CD4-positive, alpha-beta T cell treated with Interferon alpha-2 for 1 hour (primary cell): ENCODE results near the gene CHMP3.
"Not testable (repeated sequence)": the region's sequence is repeated elsewhere in the genome, so short reads cannot be mapped to it uniquely, and the experiment has no call there.

ENCODE experiments used
- DNase-seq, 2 donors: peaks; one replicate each; pipeline ENCODE4 v3.0.0-alpha.2; 2020 to 2022

CHMP3 gene

GRCh38 chr2:86562922-86563649, at the start of gene CHMP3:
TSS of gene CHMP3 (minus strand) at chr2:86563443. CDS start at chr2:86563348, 95 bp downstream.
- DNase-seq: peak; percentile 98

DNA sequence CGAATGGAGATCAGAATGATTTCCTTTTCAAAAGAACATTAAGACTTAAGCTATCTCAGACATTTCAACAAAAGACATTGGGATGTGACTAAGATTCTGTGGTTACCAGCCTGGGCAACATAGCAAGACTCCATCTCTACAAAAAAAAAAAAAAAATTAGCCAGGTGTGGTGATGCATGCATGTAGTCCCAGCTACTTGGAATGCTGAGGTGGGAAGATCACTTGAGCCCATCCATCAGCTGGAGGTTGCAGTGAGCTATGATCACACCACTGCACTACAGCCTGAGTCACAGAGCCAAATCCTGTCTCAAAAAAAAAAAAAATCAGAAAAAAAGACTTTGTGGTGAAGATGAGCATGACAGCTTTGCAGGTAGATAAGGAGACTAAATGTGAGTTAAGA, 47.6 kb upstream of the CHMP3 start:
- DNase-seq: no peak

- no peak for DNase-seq
Measured at GRCh38 chr2:86608832-86609410, 45.7 kb upstream of the CHMP3 start.

DNA sequence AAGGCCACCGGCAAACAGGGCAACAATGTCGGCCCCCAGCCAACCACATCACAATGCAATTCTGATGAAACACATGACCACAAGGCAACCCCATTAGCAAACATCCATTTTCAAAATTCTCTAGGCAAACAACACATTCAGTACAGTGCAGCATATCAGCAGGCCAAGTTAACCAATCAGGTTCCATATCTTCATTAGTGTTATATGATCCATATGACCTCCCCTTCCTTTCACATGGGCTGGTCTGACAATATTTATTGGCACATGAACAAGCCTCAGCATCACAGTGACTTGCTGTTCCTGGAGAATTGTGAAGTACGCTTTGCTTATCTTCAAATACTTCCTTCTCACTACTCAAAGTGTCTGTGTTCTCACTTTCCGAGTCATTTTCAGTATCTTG, 40.7 kb upstream of the CHMP3 start:
- DNase-seq: no peak

DNA sequence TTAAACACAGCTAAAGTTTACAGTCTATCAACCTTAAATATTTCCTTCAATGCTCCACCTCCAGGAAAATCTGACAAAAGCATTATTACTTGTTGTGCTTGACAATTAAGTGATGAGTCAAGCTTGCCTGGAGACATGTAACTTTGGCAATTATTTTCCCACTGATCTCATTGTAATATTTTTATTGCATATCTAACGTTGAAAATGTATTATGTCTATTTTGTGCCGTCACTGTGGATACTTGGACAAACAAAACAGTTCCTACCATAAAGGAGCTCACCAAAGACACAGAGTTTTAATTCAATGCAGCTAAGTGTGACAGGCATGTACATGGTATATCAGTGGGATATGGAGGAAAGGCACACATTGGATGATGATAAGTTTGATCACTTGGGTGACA, 35.7 kb upstream of the CHMP3 start:
- DNase-seq: no peak

DNA sequence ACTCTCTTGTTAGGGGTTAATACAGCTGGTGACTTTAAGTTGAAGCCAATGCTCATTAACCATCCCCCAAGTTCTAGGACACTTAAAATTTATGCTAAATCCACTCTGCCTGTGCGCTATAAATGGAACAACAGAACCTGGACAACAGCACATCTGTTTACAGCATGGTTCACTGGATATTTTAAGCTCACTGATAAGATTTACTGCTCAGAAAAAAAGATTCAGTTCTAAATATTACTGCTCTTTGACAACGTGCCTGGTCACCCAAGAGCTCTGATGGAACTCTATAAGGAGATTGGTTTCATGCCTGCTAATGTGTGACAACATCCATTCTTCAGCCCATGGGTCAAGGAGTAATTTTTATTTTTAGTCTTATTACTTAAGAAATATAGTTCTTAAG, 32.9 kb upstream of the CHMP3 start:
- DNase-seq: no peak

DNA sequence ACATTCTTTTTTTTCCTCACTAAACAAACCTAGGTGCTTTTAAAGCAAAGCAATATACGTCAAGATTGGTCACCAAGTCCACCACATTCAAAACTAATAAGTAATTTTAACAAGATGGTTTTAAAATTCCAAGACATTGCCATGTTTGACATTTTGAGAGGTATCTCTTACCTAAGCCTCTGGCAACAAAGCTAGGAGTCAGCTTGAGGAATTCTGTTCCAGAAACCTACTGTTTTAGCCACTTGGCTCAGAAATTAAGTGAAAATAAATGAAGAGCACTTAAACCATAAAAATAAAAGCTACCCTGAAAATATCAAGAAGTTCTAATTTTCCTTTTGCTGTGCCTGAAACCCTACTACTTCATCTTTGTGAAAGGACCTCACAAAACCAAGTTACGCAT, 30.0 kb upstream of the CHMP3 start:
- DNase-seq: no peak

DNA sequence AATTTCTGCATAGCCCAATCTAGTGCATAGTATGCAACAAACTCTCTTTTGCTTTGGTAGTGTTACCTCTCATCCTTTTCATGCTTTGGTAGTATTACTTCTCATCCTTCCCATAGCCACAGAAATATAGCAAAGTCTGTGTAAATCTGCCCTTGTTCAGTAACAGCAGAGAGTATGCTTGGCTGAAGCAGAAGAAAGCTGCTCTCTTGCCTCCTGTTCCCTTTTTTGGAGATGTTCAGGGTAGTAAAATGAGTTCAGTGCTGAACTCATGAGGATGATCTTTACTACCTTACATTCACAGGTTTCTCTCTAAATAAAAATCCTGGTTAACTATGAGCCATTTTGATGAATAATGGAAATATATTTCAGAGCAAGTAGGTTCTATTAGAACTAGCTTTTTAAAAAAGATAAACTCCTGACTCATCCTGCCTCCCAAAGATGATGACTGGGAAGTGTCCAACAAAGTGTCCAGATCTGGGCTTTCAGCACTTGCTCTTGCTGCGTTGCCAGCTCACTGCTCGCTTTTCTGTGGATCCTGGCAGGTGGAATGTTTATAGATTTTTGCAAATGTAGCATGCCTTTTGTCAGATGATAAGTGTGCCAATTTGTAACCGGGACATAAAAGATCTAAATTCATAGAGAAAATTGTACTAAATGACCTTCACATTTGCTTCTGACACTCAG, 29.4 kb upstream of the CHMP3 start:
- no peak for DNase-seq

- DNase-seq: not testable (repeated sequence)
Measured at GRCh38 chr2:86589701-86590100, 26.5 kb upstream of the CHMP3 start.

DNA sequence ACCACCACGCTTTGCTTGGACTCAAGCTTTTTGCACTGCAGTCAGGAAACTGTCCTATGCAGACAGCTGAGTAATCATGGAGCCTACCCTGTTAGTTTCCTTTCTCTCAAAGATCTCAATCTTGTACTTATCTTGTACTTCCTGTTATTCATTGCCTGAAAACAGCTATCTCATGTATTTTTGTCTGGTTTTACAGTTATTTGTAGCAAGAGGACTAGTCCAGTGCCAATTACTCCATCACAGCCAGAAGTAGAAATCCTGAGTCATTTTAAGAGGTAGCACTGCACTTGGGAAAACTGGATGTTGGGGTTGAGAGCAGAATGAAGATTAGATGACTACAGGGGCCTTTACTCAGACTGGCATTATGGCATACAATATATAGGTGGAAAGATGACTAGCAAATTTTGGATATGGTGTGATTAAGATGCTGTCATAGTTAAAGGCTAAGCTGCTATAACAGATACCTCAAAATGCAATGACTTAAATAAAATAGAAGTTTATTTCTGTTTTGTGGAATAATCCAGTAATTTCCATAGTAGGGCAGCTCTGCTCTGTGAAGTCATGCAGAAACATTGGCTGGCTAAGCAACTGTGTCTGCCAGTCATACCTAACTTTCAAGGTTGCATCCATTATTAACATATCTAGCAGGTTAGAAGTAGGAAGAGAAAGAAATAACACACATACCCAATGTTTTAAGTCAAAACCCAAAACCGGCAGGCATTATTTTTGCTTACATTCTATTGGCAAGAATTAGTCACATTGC, 21.1 kb upstream of the CHMP3 start:
- peak in 1 of 2 donors; percentile 48 for DNase-seq

- no peak for DNase-seq
Measured at GRCh38 chr2:86580560-86580959, 17.3 kb upstream of the CHMP3 start.

- no peak for DNase-seq
Measured at GRCh38 chr2:86577817-86578456, 14.7 kb upstream of the CHMP3 start.

GRCh38 chr2:86570059-86570458, 6.8 kb upstream of the CHMP3 start:
- DNase-seq: no peak

DNA sequence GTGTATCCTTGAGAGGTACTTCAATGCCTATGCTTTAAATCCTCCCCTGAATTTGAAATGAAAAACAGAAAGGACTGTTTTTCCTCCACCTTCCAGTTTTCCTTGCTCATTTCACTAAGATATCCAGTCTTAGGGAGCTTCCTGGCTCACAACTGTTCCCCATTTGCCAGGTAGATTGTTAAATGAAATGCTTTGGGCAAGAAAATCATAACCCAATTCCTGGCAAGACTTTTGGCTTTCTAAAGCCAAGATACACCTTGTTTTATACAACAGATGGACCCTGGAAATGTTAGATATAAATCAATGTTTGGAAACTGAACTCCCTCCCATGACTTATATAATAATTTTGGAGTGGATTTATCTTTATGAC, 3.6 kb upstream of the CHMP3 start:
- DNase-seq: no peak

DNA sequence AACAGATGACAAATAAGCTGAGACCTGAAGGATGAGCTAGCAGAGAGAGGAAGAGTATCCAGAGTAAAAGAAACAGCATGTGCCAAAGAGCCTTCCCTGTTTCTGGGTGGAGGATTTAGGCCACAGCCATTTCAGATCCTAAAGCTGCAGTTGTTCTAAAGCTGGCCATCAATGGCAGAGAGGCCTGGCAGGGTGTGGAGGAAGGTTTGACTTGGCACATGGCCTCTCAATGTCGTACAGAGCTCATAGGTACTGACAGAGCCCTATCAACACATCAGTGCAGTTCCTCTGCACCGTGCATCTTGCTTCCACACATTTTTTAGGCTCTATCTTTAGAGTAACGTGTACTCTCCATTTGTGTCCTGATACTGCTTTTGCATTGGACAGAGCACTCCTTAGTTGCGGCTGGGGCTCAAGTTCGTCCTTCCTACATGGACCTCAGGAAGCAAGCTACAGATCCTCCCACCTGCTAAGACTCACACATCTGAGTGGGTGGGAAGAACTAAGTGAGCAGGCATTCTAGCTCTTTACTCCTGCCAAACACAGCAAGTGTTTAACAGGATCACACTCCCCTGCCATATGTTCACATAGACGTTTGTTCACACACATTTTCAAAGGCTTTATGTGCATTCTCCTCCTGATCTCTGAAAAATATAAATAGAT, 3.0 kb upstream of the CHMP3 start:
- DNase-seq: no peak

GRCh38 chr2:86563650-86564061, 413 bp upstream of the CHMP3 start:
- DNase-seq: no peak

DNA sequence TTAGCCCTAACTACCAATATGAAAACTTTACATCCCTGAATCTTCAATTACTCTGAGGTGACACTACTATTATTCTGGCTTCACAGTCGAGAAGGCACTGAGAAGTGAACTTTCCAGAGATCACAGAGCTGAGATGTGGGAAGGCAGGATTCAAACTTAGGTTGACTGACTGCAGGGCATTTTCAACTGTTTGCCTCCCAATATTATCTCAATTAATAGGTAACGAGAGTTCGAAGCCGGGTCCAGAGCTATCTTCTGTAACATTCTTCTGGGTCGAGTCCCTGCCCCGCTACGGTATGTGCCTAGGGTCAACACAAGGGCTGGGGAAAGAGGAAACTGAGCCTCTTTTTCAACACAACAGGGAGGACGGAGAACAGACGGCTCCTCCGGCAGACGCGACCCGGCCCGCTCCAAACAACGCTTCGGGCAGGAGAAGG, 740 bp downstream of the CHMP3 start:
- DNase-seq: no peak

DNA sequence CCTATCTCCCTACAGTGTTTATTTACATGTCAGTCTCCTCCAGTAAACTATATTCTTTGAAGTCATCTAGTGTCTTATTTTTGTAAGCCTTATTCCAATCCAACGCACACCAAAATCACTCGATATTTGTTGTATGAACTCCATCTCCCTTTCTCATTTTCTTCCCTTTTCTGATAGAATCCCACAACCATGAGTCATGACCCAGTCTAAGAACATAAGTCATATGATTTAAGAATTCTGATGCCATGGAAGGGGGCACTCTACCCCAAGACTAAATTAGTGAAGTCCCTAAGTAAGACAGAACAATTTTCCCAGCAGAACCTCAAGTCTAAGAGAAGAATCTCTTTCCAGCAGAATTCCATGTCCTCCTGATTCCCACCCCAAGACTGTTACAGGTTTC, 5.4 kb downstream of the CHMP3 start:
- no peak for DNase-seq

GRCh38 chr2:86556508-86556907, 6.7 kb downstream of the CHMP3 start:
- DNase-seq: no peak

DNA sequence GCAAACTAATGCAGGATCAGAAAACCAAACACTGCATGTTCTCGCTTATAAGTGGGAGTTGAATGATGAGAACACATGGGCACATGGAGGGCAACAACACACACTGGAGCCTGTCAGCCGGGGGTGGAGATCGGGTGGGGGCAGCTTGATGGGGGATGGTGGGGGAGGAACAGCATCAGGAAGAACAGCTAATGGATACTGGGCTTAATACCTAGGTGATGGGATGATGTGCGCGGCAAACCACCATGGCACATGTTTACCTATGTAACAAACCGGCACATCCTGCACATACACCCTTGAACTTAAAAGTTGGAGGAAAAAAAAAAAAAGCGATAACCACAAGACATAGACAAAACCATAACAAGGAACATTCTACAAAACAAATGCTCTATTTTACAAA, 10.4 kb downstream of the CHMP3 start:
- peak in 1 of 2 donors; percentile 14 for DNase-seq

DNA sequence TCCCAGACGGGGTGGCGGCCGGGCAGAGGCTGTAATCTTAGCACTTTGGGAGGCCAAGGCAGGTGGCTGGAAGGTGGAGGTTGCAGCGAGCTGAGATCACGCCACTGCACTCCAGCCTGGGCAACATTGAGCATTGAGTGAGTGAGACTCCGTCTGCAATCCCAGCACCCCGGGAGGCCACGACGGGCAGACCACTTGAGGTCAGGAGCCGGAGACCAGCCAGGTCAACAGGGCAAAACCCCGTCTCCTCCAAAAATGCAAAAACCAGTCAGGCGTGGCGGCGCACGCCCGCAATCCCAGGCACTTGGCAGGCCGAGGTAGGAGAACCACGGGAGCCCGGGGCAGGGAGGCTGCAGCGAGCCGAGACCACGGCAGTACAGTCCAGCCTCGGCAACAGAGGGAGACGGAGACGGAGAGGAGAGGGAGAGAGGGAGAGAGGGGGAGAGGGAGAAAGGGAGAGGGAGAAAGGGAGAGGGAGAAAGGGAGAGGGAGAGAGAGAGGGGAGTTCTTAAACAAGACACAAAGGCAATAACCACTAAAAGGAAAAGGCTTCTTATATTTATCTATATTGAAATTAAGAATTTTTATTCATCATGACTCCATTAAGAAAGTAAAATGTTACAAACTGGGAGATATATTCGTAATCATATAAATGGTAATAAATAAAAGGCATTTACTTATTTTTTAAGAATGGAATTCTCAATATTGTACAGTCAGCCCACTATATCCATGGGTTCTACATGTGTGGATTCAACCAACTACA, 13.1 kb downstream of the CHMP3 start:
- DNase-seq: not testable (repeated sequence)

- DNase-seq: not testable (repeated sequence)
Measured at GRCh38 chr2:86549440-86549839, 13.8 kb downstream of the CHMP3 start.
